Glutamatergic neuron (in vitro differentiated cells): ENCODE results near the gene FEM1C. TPM values are rescaled to one million over a fixed set of nuclear protein-coding genes. Genes with fewer than 3 reads are reported as not detected.

Source experiments
- DNase-seq: peaks from one replicate; pipeline ENCODE4 v3.0.0; 2022
- H3K27ac Mint-ChIP-seq: one replicate; pipeline ENCODE4 v1.8.0; 2020; ENCODE audit warnings: mild to moderate bottlenecking, mixed read lengths, inconsistent platforms; ENCODE audit not compliant: unreplicated experiment
- H3K27me3 Mint-ChIP-seq: one replicate; pipeline ENCODE4 v1.8.0; 2020; ENCODE audit warnings: mild to moderate bottlenecking, moderate library complexity, mixed read lengths, inconsistent platforms; ENCODE audit not compliant: unreplicated experiment
- H3K36me3 Mint-ChIP-seq: one replicate; pipeline ENCODE4 v1.8.0; 2020; ENCODE audit warnings: mild to moderate bottlenecking, mixed read lengths, inconsistent platforms; ENCODE audit not compliant: unreplicated experiment
- H3K4me1 Mint-ChIP-seq: one replicate; pipeline ENCODE4 v1.8.0; 2020; ENCODE audit warnings: mild to moderate bottlenecking, low read depth, mixed read lengths, inconsistent platforms; ENCODE audit not compliant: unreplicated experiment
- H3K4me3 Mint-ChIP-seq: one replicate; pipeline ENCODE4 v1.8.0; 2020; ENCODE audit warnings: mild to moderate bottlenecking, mixed read lengths, inconsistent platforms; ENCODE audit not compliant: unreplicated experiment
- H3K9me3 Mint-ChIP-seq: one replicate; pipeline ENCODE4 v1.8.0; 2020; ENCODE audit warnings: mild to moderate bottlenecking, moderate library complexity, mixed read lengths, inconsistent platforms; ENCODE audit not compliant: unreplicated experiment
- total RNA-seq: library from RNA; stranded (reverse); fragmentation: NEBNext Ultra II Directional; extraction: Animal tissue kit (Norgen Biotek cat#: 25700); gene quantifications from one replicate; pipeline ENCODE4 v1.2.1, GENCODE V29; 2021; ENCODE audit not compliant: unreplicated experiment
- TF ChIP-seq, protein P1 (sequence below): fragments of 200-600 bp; sonication (generic); IDR thresholded peaks from one replicate; pipeline ENCODE4 v1.5.0; 2021; ENCODE audit not compliant: partially characterized antibody, unreplicated experiment

The FEM1C gene
- total RNA-seq, 1 donor from 2014 or later = 20.2 TPM

DNA sequence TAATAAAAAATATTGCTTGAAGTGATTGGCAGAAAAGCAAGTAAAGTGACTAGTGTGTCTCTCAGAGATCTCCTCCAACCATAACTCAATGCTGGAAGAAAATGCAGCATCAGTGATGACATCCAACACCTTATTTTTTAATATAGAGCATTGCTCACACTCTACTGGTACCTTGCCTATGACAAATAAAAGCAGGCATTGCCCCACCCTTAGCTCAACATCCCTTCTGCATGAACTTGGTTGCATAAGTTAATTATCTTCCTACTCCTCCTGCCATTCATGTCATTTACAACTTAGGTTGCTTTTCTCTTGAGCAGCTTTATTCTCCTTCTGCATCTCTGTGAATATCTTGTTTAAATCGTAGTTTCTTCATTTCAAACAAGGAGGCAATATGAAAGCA lies 41.2 kb downstream of the FEM1C start:
- TF ChIP-seq, protein P1, sequence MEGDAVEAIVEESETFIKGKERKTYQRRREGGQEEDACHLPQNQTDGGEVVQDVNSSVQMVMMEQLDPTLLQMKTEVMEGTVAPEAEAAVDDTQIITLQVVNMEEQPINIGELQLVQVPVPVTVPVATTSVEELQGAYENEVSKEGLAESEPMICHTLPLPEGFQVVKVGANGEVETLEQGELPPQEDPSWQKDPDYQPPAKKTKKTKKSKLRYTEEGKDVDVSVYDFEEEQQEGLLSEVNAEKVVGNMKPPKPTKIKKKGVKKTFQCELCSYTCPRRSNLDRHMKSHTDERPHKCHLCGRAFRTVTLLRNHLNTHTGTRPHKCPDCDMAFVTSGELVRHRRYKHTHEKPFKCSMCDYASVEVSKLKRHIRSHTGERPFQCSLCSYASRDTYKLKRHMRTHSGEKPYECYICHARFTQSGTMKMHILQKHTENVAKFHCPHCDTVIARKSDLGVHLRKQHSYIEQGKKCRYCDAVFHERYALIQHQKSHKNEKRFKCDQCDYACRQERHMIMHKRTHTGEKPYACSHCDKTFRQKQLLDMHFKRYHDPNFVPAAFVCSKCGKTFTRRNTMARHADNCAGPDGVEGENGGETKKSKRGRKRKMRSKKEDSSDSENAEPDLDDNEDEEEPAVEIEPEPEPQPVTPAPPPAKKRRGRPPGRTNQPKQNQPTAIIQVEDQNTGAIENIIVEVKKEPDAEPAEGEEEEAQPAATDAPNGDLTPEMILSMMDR = no peak
- peaks cover 2% of the 10 kb centered on the region for H3K9me3 Mint-ChIP-seq
- no peaks in the 10 kb centered on the region for H3K4me1 Mint-ChIP-seq
- H3K36me3 Mint-ChIP-seq = no peaks in the 10 kb centered on the region
- H3K27ac Mint-ChIP-seq = no peak overlapping the region
- no peak for DNase-seq
- H3K4me3 Mint-ChIP-seq = no peak overlapping the region
- no peaks in the 10 kb centered on the region for H3K27me3 Mint-ChIP-seq

DNA sequence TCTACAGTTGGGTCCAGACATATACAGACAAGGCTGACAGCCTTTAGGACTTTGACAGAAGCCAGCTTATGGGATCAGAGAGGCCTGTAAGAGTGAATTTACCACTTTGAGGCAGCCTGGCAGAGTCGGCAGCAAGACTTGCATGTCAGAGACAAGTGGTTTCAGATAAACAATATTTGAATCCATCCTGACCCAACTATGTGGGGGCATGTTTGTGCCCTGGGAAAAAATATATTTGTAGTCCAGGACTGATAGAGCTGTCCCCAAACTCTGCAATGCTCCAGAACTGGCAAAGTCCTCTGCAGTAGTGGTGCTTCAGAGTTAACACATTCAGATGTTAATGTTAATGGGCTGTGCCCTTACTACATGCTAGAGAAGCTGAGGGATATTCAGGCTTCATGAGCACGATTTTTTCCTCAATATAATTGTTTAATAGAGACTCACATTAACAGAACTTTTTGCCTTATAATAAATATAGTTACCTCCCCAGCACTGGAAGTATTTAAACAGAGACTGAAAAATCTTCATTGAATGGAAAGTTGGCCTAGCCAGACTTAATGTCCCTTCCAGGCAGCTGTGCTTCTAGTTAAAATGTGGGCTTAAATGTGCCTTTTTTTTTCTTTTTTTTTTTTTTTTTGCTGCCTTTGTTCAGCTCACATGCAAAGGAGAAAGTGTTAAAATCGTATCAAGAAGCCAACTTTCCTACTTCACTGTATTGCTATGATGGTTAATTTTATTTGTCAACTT lies 42.9 kb downstream of the FEM1C start:
- no peak for DNase-seq
- TF ChIP-seq, protein P1 = no peak
- Mint-ChIP-seq H3K36me3 (no peaks in the 10 kb centered on the region), H3K27ac (no peak overlapping the region), H3K4me3 (no peak overlapping the region), H3K4me1 (no peaks in the 10 kb centered on the region), H3K27me3 (no peaks in the 10 kb centered on the region), H3K9me3 (peaks cover 2% of the 10 kb centered on the region)

DNA sequence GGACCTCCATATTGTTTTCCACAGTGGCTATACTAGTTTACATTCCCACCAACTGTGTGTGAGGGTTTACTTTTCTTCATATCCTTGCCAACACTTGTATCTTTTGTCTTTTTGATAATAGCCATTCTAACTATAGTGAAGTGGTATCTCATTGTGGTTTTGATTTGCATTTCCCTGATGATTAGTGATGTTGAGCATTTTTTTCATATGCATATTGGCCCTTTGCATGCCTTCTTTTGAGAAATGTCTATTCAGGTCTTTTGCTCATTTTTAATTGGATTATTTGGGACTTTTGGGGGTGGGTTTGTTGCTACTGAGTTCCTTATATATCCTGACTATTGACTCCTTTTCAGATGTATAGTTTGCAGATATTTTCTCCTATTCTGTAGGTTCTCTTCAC lies 44.4 kb downstream of the FEM1C start:
- TF ChIP-seq, protein P1 = no peak
- Mint-ChIP-seq H3K27ac (no peak overlapping the region), H3K27me3 (no peaks in the 10 kb centered on the region), H3K9me3 (peaks cover 2% of the 10 kb centered on the region), H3K36me3 (no peaks in the 10 kb centered on the region), H3K4me1 (no peaks in the 10 kb centered on the region), H3K4me3 (no peak overlapping the region)
- DNase-seq = no peak

DNA sequence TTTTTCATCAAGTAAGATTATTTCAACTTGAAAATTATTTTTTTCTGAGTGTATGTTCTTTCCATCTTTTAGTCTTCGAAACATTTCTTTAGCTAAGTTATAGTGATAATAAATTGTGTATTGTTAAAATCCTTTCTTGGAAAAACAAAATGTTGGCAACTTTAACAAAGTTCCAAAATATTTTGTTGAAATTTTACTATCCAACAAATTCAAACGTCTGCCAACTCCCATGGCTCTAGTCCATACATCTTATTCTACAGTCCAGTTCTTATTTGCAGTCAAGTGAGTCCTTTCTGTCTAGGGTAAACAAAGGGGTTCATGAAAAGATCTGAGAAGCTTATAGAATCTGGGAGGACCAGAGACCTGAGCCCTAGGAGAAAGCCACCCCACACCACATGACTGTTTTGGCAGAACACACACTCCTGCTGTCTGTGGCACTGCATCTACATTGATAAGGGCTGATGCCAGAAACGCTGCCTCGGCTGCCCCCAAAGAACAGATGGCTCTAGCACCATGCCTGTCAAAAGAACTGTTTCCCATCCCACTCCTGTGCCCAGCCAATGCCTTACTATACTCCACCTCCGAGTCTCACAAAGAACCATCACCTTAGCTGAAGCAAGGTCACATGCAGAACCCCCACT lies 47.5 kb downstream of the FEM1C start:
- Mint-ChIP-seq H3K27me3 (no peaks in the 10 kb centered on the region), H3K36me3 (no peaks in the 10 kb centered on the region), H3K4me1 (peaks cover 11% of the 10 kb centered on the region), H3K9me3 (no peaks in the 10 kb centered on the region), H3K27ac (no peak overlapping the region), H3K4me3 (no peak overlapping the region)
- TF ChIP-seq, protein P1 = no peak
- DNase-seq = no peak
